ENCODE data around the gene C1QC.

C1QC gene

GRCh38 chr1:22643381-22643780 is at the start of gene C1QC:
Gene C1QC, plus strand, starts transcription at chr1:22643633. Its CDS starts 391 bp downstream, at chr1:22644024.
- Histone ChIP-seq H3K9ac (ENCODE audit: low read depth, low read length) (no peak within 1 kb of the TSS), H3K36me3 (ENCODE audit: control insufficient read depth, insufficient read depth, low read length) (no peaks in the 10 kb centered on the region), H3K9me3 (ENCODE audit: control insufficient read depth, insufficient read depth, low read length) (no peaks in the 10 kb centered on the region), H3K4me1 (ENCODE audit: control insufficient read depth, insufficient read depth, low read length) (0 out of 2 replicates have a peak, but pooled peaks cover 3% of the 10 kb centered on the region), H3K27ac (ENCODE audit: low read depth, low read length) (no peak within 1 kb of the TSS), H3K27me3 (ENCODE audit: control insufficient read depth, insufficient read depth, low read length) (no peaks in the 10 kb centered on the region), H3K4me3 (ENCODE audit: low read depth, low read length) (no peak within 1 kb of the TSS)

GRCh38 chr1:22594396-22594795 is 49.0 kb upstream of the C1QC start:
- Histone ChIP-seq H3K27me3 (ENCODE audit: control insufficient read depth, insufficient read depth, low read length) (no peaks in the 10 kb centered on the region), H3K27ac (ENCODE audit: low read depth, low read length) (no peak overlapping the region), H3K36me3 (ENCODE audit: control insufficient read depth, insufficient read depth, low read length) (no peaks in the 10 kb centered on the region), H3K9me3 (ENCODE audit: control insufficient read depth, insufficient read depth, low read length) (no peaks in the 10 kb centered on the region), H3K9ac (ENCODE audit: low read depth, low read length) (no peak overlapping the region), H3K4me3 (ENCODE audit: low read depth, low read length) (no peak overlapping the region), H3K4me1 (ENCODE audit: control insufficient read depth, insufficient read depth, low read length) (no peaks in the 10 kb centered on the region)

- no peaks in the 10 kb centered on the region for H3K36me3 ChIP-seq (ENCODE audit: control insufficient read depth, insufficient read depth, low read length)
- H3K4me3 ChIP-seq (ENCODE audit: low read depth, low read length): no peak overlapping the region
- H3K4me1 ChIP-seq (ENCODE audit: control insufficient read depth, insufficient read depth, low read length): no peaks in the 10 kb centered on the region
- no peaks in the 10 kb centered on the region for H3K9me3 ChIP-seq (ENCODE audit: control insufficient read depth, insufficient read depth, low read length)
- H3K9ac ChIP-seq (ENCODE audit: low read depth, low read length): no peak overlapping the region
- no peak overlapping the region for H3K27ac ChIP-seq (ENCODE audit: low read depth, low read length)
- no peaks in the 10 kb centered on the region for H3K27me3 ChIP-seq (ENCODE audit: control insufficient read depth, insufficient read depth, low read length)
Measured at GRCh38 chr1:22595108-22595507, 48.3 kb upstream of the C1QC start.

GRCh38 chr1:22597301-22597965 is 46.0 kb upstream of the C1QC start:
- no peak overlapping the region for H3K27ac ChIP-seq (ENCODE audit: low read depth, low read length)
- no peak overlapping the region for H3K4me3 ChIP-seq (ENCODE audit: low read depth, low read length)
- H3K36me3 ChIP-seq (ENCODE audit: control insufficient read depth, insufficient read depth, low read length): no peaks in the 10 kb centered on the region
- no peaks in the 10 kb centered on the region for H3K9me3 ChIP-seq (ENCODE audit: control insufficient read depth, insufficient read depth, low read length)
- H3K4me1 ChIP-seq (ENCODE audit: control insufficient read depth, insufficient read depth, low read length): no peaks in the 10 kb centered on the region
- H3K9ac ChIP-seq (ENCODE audit: low read depth, low read length): no peak overlapping the region
- H3K27me3 ChIP-seq (ENCODE audit: control insufficient read depth, insufficient read depth, low read length): no peaks in the 10 kb centered on the region

GRCh38 chr1:22597996-22598395 is 45.4 kb upstream of the C1QC start:
- Histone ChIP-seq H3K4me1 (ENCODE audit: control insufficient read depth, insufficient read depth, low read length) (no peaks in the 10 kb centered on the region), H3K27ac (ENCODE audit: low read depth, low read length) (no peak overlapping the region), H3K4me3 (ENCODE audit: low read depth, low read length) (no peak overlapping the region), H3K27me3 (ENCODE audit: control insufficient read depth, insufficient read depth, low read length) (no peaks in the 10 kb centered on the region), H3K36me3 (ENCODE audit: control insufficient read depth, insufficient read depth, low read length) (no peaks in the 10 kb centered on the region), H3K9ac (ENCODE audit: low read depth, low read length) (no peak overlapping the region), H3K9me3 (ENCODE audit: control insufficient read depth, insufficient read depth, low read length) (no peaks in the 10 kb centered on the region)

- H3K4me3 ChIP-seq (ENCODE audit: low read depth, low read length): no peak overlapping the region
- no peaks in the 10 kb centered on the region for H3K36me3 ChIP-seq (ENCODE audit: control insufficient read depth, insufficient read depth, low read length)
- H3K9me3 ChIP-seq (ENCODE audit: control insufficient read depth, insufficient read depth, low read length): no peaks in the 10 kb centered on the region
- no peak overlapping the region for H3K27ac ChIP-seq (ENCODE audit: low read depth, low read length)
- no peaks in the 10 kb centered on the region for H3K4me1 ChIP-seq (ENCODE audit: control insufficient read depth, insufficient read depth, low read length)
- H3K27me3 ChIP-seq (ENCODE audit: control insufficient read depth, insufficient read depth, low read length): no peaks in the 10 kb centered on the region
- no peak overlapping the region for H3K9ac ChIP-seq (ENCODE audit: low read depth, low read length)
Measured at GRCh38 chr1:22598736-22599135, 44.7 kb upstream of the C1QC start.

GRCh38 chr1:22600071-22600816 is 43.2 kb upstream of the C1QC start:
- Histone ChIP-seq H3K36me3 (ENCODE audit: control insufficient read depth, insufficient read depth, low read length) (no peaks in the 10 kb centered on the region), H3K9ac (ENCODE audit: low read depth, low read length) (no peak overlapping the region), H3K4me1 (ENCODE audit: control insufficient read depth, insufficient read depth, low read length) (0 out of 2 replicates have a peak, but pooled peaks cover 3% of the 10 kb centered on the region), H3K4me3 (ENCODE audit: low read depth, low read length) (no peak overlapping the region), H3K27ac (ENCODE audit: low read depth, low read length) (no peak overlapping the region), H3K27me3 (ENCODE audit: control insufficient read depth, insufficient read depth, low read length) (no peaks in the 10 kb centered on the region), H3K9me3 (ENCODE audit: control insufficient read depth, insufficient read depth, low read length) (no peaks in the 10 kb centered on the region)

GRCh38 chr1:22600817-22601605 is 42.4 kb upstream of the C1QC start:
- Histone ChIP-seq H3K36me3 (ENCODE audit: control insufficient read depth, insufficient read depth, low read length) (no peaks in the 10 kb centered on the region), H3K4me1 (ENCODE audit: control insufficient read depth, insufficient read depth, low read length) (0 out of 2 replicates have a peak, but pooled peaks cover 3% of the 10 kb centered on the region), H3K27ac (ENCODE audit: low read depth, low read length) (no peak overlapping the region), H3K27me3 (ENCODE audit: control insufficient read depth, insufficient read depth, low read length) (no peaks in the 10 kb centered on the region), H3K9me3 (ENCODE audit: control insufficient read depth, insufficient read depth, low read length) (no peaks in the 10 kb centered on the region), H3K4me3 (ENCODE audit: low read depth, low read length) (no peak overlapping the region), H3K9ac (ENCODE audit: low read depth, low read length) (no peak overlapping the region)

- Histone ChIP-seq H3K4me3 (ENCODE audit: low read depth, low read length) (no peak overlapping the region), H3K36me3 (ENCODE audit: control insufficient read depth, insufficient read depth, low read length) (no peaks in the 10 kb centered on the region), H3K9me3 (ENCODE audit: control insufficient read depth, insufficient read depth, low read length) (no peaks in the 10 kb centered on the region), H3K27ac (ENCODE audit: low read depth, low read length) (no peak overlapping the region), H3K4me1 (ENCODE audit: control insufficient read depth, insufficient read depth, low read length) (peaks cover 3% of the 10 kb centered on the region; the same call in 1 of the 2 replicates), H3K27me3 (ENCODE audit: control insufficient read depth, insufficient read depth, low read length) (no peaks in the 10 kb centered on the region), H3K9ac (ENCODE audit: low read depth, low read length) (no peak overlapping the region)
Measured at GRCh38 chr1:22601610-22602009, 41.8 kb upstream of the C1QC start.

GRCh38 chr1:22602060-22602740 is 41.2 kb upstream of the C1QC start:
- no peak overlapping the region for H3K4me3 ChIP-seq (ENCODE audit: low read depth, low read length)
- no peak overlapping the region for H3K9ac ChIP-seq (ENCODE audit: low read depth, low read length)
- H3K27ac ChIP-seq (ENCODE audit: low read depth, low read length): no peak overlapping the region
- H3K9me3 ChIP-seq (ENCODE audit: control insufficient read depth, insufficient read depth, low read length): no peaks in the 10 kb centered on the region
- no peaks in the 10 kb centered on the region for H3K36me3 ChIP-seq (ENCODE audit: control insufficient read depth, insufficient read depth, low read length)
- H3K27me3 ChIP-seq (ENCODE audit: control insufficient read depth, insufficient read depth, low read length): 0 out of 2 replicates have a peak, but pooled peaks cover under 1% of the 10 kb centered on the region
- H3K4me1 ChIP-seq (ENCODE audit: control insufficient read depth, insufficient read depth, low read length): peaks cover 3% of the 10 kb centered on the region; the same call in 1 of the 2 replicates

Measured in HUES48 (cell line).